HepG2 (cell line): Measurements from ENCODE around the gene SAMD14. TPM values are rescaled to one million over a fixed set of nuclear protein-coding genes. Genes with fewer than 3 reads are reported as not detected.

Experiments
- ATAC-seq: fragments of 200-7000 bp; cut with Tn5 transposase; 3 replicates; pipeline ENCODE4 v1.9.1; 2020; ENCODE audit warnings: mild to moderate bottlenecking, moderate library complexity
- BruUV-seq: library from RNA; stranded (reverse); fragments of 400-500 nt; replicated peaks from 2 replicates; lab custom pipeline; 2021; lab: Mats Ljungman, UMichigan
- CTCF ChIA-PET: fragments of 300-600 bp; formaldehyde crosslinking; extraction: SDS; loops from one replicate; lab custom pipeline; 2021; ENCODE audit warnings: low total read pairs, inconsistent platforms, low intra/inter-chr PET ratio; lab: Yijun Ruan, JAX
- POLR2A ChIA-PET: fragments of 350-600 bp; sonication (Branson Sonifier 250); formaldehyde crosslinking; loops from one replicate; lab custom pipeline; 2020; ENCODE audit warnings: antibody characterized with exemption, inconsistent platforms; lab: Yijun Ruan, JAX
- DNase-seq: peaks from one replicate; pipeline ENCODE4 v3.0.0-alpha.2; 2015; ENCODE audit warnings: low spot score
- FAIRE-seq: peaks from 3 replicates; lab custom pipeline; 2011; peaks lifted over from hg19 to GRCh38; lab: Jason Lieb, UNC
- H2AFZ ChIP-seq: one replicate; pipeline ENCODE4 v1.6.1; 2011; ENCODE audit warnings: low read length, inconsistent platforms
- H3K27ac ChIP-seq: fragments of 300-600 bp; 3 replicates; pipeline ENCODE4 v1.8.0; 2011; ENCODE audit warnings: mixed run types, mild to moderate bottlenecking, mixed read lengths, low read length, inconsistent platforms; ENCODE audit not compliant: insufficient read depth; ENCODE audit errors: extremely low read length
- H3K27me3 ChIP-seq, 2 experiments: fragments of 200-600 bp in 1 of 2; 2 replicates in 1 of 2; 3 replicates in 1 of 2; pipeline versions ENCODE4 v1.6.0 to v1.8.0; 2011; ENCODE audit warnings: low read length in 2 of 2, mild to moderate bottlenecking in 2 of 2, moderate library complexity in 2 of 2, inconsistent platforms in 1 of 2; ENCODE audit not compliant: insufficient read depth in 2 of 2, control insufficient read depth in 1 of 2
- H3K36me3 ChIP-seq, 2 experiments: fragments of 200-600 bp in 1 of 2; replicated peaks in 1 of 2; 2 replicates in 1 of 2; 3 replicates in 1 of 2; pipeline versions ENCODE4 v1.5.1 to v1.8.0; 2011; ENCODE audit warnings: low read length in 2 of 2, inconsistent platforms in 1 of 2; ENCODE audit not compliant: insufficient read depth in 2 of 2, control insufficient read depth in 1 of 2
- H3K4me1 ChIP-seq: 2 replicates; pipeline ENCODE4 v1.5.1; 2012; ENCODE audit warnings: low read length, inconsistent platforms; ENCODE audit not compliant: insufficient read depth
- H3K4me2 ChIP-seq: 2 replicates; pipeline ENCODE4 v1.6.0; 2011; ENCODE audit warnings: low read depth, low read length, inconsistent platforms
- H3K4me3 ChIP-seq, 3 experiments: fragments of 200-600 bp in 1 of 3; sonication (generic), shearing (Covaris generic) in 1 of 3; replicated peaks in 1 of 3; 2 replicates each; pipeline ENCODE4 v1.5.1; 2011 to 2016; ENCODE audit warnings: low read length in 3 of 3, inconsistent platforms in 2 of 3, low read depth in 2 of 3, mild to moderate bottlenecking in 2 of 3, control low read depth in 1 of 3, mixed read lengths in 1 of 3; ENCODE audit not compliant: insufficient read depth in 1 of 3
- H3K79me2 ChIP-seq: one replicate; pipeline ENCODE4 v1.6.1; 2011; ENCODE audit warnings: low read length, inconsistent platforms; ENCODE audit not compliant: insufficient read depth
- H3K9ac ChIP-seq: 2 replicates; pipeline ENCODE4 v1.6.0; 2011; ENCODE audit warnings: mild to moderate bottlenecking, low read depth, low read length, inconsistent platforms; ENCODE audit not compliant: insufficient read depth
- H3K9me3 ChIP-seq: 2 replicates; pipeline ENCODE4 v1.5.1; 2012; ENCODE audit warnings: mild to moderate bottlenecking, low read length
- H4K20me1 ChIP-seq: 2 replicates; pipeline ENCODE4 v1.6.0; 2011; ENCODE audit warnings: inconsistent platforms, mild to moderate bottlenecking, low read length, moderate library complexity; ENCODE audit not compliant: insufficient read depth
- CBFB ChIP-seq: sonication (generic); formaldehyde crosslinking; IDR thresholded peaks from 2 replicates; pipeline ENCODE4 v1.4.0; 2020; ENCODE audit warnings: missing genetic modification reagents
- ERF ChIP-seq: IDR thresholded peaks from 2 replicates; pipeline ENCODE4 v1.6.1; 2018; ENCODE audit warnings: missing biosample characterization, missing genetic modification reagents
- KLF16 ChIP-seq, 2 experiments: sonication (generic) in 1 of 2; formaldehyde crosslinking in 1 of 2; IDR thresholded peaks; 2 replicates each; pipeline versions ENCODE4 v1.6.1 to v1.8.0; 2016 to 2023; ENCODE audit warnings: missing genetic modification reagents in 2 of 2, missing compliant biosample characterization in 1 of 2
- NPAS2 ChIP-seq: sonication (generic); formaldehyde crosslinking; IDR thresholded peaks from 2 replicates; pipeline ENCODE4 v1.8.0; 2022; ENCODE audit warnings: mild to moderate bottlenecking, missing genetic modification reagents, borderline replicate concordance
- PTBP1 ChIP-seq: fragments of 200-400 bp; formaldehyde crosslinking; IDR thresholded peaks from 2 replicates; pipeline ENCODE4 v1.6.1; 2018; ENCODE audit warnings: low read length, low read depth; ENCODE audit not compliant: poor library complexity, severe bottlenecking
- SOX13 ChIP-seq, 3 experiments: fragments of 450-650 bp in 1 of 3; sonication (generic) in 1 of 3; formaldehyde crosslinking in 1 of 3; IDR thresholded peaks in 2 of 3; conservative IDR thresholded peaks in 1 of 3; 2 replicates each; pipeline versions ENCODE4 v1.5.0 to v1.6.1; 2016 to 2020; ENCODE audit warnings: antibody characterized with exemption in 1 of 3, mild to moderate bottlenecking in 1 of 3, missing compliant biosample characterization in 1 of 3, missing genetic modification reagents in 1 of 3, moderate library complexity in 1 of 3
- TARDBP ChIP-seq: sonication (generic); formaldehyde crosslinking; IDR thresholded peaks from 2 replicates; pipeline ENCODE4 v1.8.0; 2022; ENCODE audit warnings: mild to moderate bottlenecking, missing genetic modification reagents
- ZFY ChIP-seq: sonication (generic); formaldehyde crosslinking; IDR thresholded peaks from 2 replicates; pipeline ENCODE4 v1.4.0; 2020; ENCODE audit warnings: missing genetic modification reagents
- ZNF205 ChIP-seq: IDR thresholded peaks from 2 replicates; pipeline ENCODE4 v1.6.1; 2018; ENCODE audit warnings: missing biosample characterization, missing genetic modification reagents
- ZNF7 ChIP-seq: IDR thresholded peaks from 2 replicates; pipeline ENCODE4 v1.6.1; 2016; ENCODE audit warnings: missing biosample characterization, missing genetic modification reagents
- ZNF780A ChIP-seq: sonication (generic); formaldehyde crosslinking; IDR thresholded peaks from 2 replicates; pipeline ENCODE4 v1.8.0; 2022; ENCODE audit warnings: mild to moderate bottlenecking, missing genetic modification reagents, moderate library complexity
- WGBS: methylation state at CpG from one replicate; pipeline ENCODE4 v1.1.6; 2017; ENCODE audit warnings: low lambda C conversion rate; 5-methylcytosine and 5-hydroxymethylcytosine counted together
- in situ Hi-C: cut with HindIII; loops from 2 replicates; pipeline ENCODE4 v1.10.0; 2017; ENCODE audit warnings: low pct_unique_long_range_greater_than_20kb; ENCODE audit not compliant: extremely low pct_ligation_motif_present
- intact Hi-C: fragments of 100-400 bp; cut with micrococcal nuclease; formaldehyde crosslinking; loops from one replicate; pipeline ENCODE4 v1.10.0; 2022; ENCODE audit not compliant: unreplicated experiment
- polyA plus RNA-seq, 8 experiments: library from polyadenylated mRNA; depleted of rRNA in 3 of 8; stranded (reverse) in 7 of 8; unstranded in 1 of 8; fragments of >200 nt; fragmentation: Illumina TruSeq in 4 of 8; extraction: Trizol in 4 of 8; gene quantifications; 2 replicates each; pipeline versions ENCODE4 v1.2.1 to v1.2.3, GENCODE V29; 2011 to 2016; ENCODE audit warnings: low read depth in 4 of 8, missing spikeins in 1 of 8, mixed read lengths in 1 of 8; ENCODE audit not compliant: insufficient read depth in 1 of 8
- total RNA-seq, 5 experiments: library from RNA; depleted of rRNA; stranded (reverse); fragments of >200 nt; fragmentation: Illumina TruSeq; extraction: Trizol; gene quantifications; 2 replicates each; pipeline ENCODE4 v1.2.3, GENCODE V29; 2016; ENCODE audit warnings: low read depth in 1 of 5
- TF ChIP-seq, protein P1 (sequence below): sonication (generic); formaldehyde crosslinking; IDR thresholded peaks from 2 replicates; pipeline ENCODE4 v1.4.0; 2020; ENCODE audit warnings: missing genetic modification reagents
- TF ChIP-seq, protein P2 (sequence below): sonication (generic); formaldehyde crosslinking; IDR thresholded peaks from 2 replicates; pipeline ENCODE4 v1.9.0; 2022; ENCODE audit warnings: low read depth, missing genetic modification reagents
- TF ChIP-seq, protein P3 (sequence below): sonication (generic); formaldehyde crosslinking; IDR thresholded peaks from 2 replicates; pipeline ENCODE4 v1.9.0; 2022; ENCODE audit warnings: missing genetic modification reagents, mild to moderate bottlenecking, borderline replicate concordance

SAMD14 gene
- total and polyA plus RNA-seq, 2 of the 13 experiments (the other 11 are each of a cell fraction or from before 2014, with no cell fraction given), result 0.07 to 0.22 TPM

DNA sequence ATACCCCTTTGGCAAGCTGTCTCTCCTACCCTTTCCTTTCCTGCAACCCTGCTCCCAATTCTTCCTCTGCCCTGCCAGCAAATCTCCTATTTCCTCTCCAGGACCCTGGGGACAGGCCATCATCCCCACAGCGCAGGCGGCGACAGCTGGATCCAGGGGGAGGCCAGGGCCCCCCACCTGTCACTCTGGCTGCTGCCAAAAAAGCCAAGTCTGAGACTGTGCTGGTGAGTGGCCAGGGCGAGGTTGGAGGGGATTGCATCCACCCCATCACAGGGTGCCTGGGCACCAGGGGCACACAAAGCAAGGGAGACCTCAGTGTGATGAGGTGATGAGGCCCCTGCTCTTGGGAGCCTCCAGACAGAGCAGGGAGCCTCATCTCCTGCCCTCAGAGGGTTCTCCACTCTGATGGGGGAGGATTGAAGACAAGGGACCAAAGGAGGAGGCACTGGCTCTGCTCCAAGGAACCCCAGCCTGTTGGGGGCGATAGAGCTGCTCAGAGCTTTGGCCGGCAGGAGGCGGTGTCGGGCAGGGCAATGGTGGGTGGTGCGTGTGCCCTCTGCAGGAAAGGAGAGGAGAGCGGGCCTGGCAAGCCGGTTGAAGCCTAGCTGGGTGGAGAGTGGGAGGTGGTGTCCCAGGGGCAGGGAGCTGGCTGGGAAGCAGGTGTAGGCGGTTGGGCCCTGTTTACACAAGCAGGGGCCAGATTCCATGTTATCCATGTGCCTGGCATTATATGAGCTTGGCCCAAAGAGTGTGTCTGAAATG lies 50.4 kb downstream of the SAMD14 start:
- H3K27me3 ChIP-seq, result peaks cover 0 to 13% of the 10 kb centered on the region in 2 experiments; a peak in 1 of 5 replicates
- intact Hi-C loops, result loop anchor here (2.0 to 10.0 kb wide), 2 partner anchors 53 to 215 kb away; no protein-coding TSS in a partner anchor
- no TSS peak for BruUV-seq
- no peak overlapping the region for H3K4me3 ChIP-seq
- ChIA-PET POLR2A (no interaction called here), CTCF (interaction anchor here (1.1 to 2.0 kb wide), 7 partner anchors 15 to 510 kb away, joined by 4 to 16 read pairs (median 6); partner anchors contain the start of gene PDK2)
- no peaks in the 10 kb centered on the region for H3K9me3 ChIP-seq
- no peak overlapping the region for H3K4me2 ChIP-seq
- DNase-seq (peak; percentile 75), ATAC-seq (peak; percentile 92), FAIRE-seq (peak; percentile 85)
- H3K79me2 ChIP-seq, result no peaks in the 10 kb centered on the region
- H3K27ac ChIP-seq, result no peak overlapping the region
- H4K20me1 ChIP-seq, result peaks cover 3% of the 10 kb centered on the region; the same call in 1 of the 2 replicates
- in situ Hi-C loops, result loop anchor here (10.0 kb wide), 1 partner anchor 215 kb away; no protein-coding TSS in a partner anchor
- WGBS, result 28% methylated on average over 12 of the region's 12 CpGs
- H3K4me1 ChIP-seq, result no peaks in the 10 kb centered on the region
- H3K36me3 ChIP-seq, result no peaks in the 10 kb centered on the region
- H2AFZ ChIP-seq, result no peak overlapping the region
- no peak overlapping the region for H3K9ac ChIP-seq
- TF ChIP-seq, protein P1, sequence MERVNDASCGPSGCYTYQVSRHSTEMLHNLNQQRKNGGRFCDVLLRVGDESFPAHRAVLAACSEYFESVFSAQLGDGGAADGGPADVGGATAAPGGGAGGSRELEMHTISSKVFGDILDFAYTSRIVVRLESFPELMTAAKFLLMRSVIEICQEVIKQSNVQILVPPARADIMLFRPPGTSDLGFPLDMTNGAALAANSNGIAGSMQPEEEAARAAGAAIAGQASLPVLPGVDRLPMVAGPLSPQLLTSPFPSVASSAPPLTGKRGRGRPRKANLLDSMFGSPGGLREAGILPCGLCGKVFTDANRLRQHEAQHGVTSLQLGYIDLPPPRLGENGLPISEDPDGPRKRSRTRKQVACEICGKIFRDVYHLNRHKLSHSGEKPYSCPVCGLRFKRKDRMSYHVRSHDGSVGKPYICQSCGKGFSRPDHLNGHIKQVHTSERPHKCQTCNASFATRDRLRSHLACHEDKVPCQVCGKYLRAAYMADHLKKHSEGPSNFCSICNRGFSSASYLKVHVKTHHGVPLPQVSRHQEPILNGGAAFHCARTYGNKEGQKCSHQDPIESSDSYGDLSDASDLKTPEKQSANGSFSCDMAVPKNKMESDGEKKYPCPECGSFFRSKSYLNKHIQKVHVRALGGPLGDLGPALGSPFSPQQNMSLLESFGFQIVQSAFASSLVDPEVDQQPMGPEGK (CRISPR knock-in tag), result peak; percentile 72; the same call in 1 of the 2 replicates
- TF ChIP-seq KLF16 (CRISPR knock-in tag; IDR thresholded peaks at IDR 0.05) (no peak), ZFY (peak; percentile 66; the same call in 1 of the 2 replicates), SOX13 (IDR thresholded peaks at IDR 0.05) (no peak), SOX13 (CRISPR knock-in tag; conservative IDR thresholded peaks at IDR 0.05 in 1 of 2, IDR thresholded peaks at IDR 0.05 in 1 of 2) (peak in 1 of 2 experiments; percentile 21; a peak in 1 of 4 replicates), TARDBP (CRISPR knock-in tag) (peak; percentile 74; the same call in 1 of the 2 replicates), CBFB (CRISPR knock-in tag) (peak; percentile 61; the same call in 1 of the 2 replicates), PTBP1 (peak; percentile 95), NPAS2 (CRISPR knock-in tag) (no peak), ZNF780A (CRISPR knock-in tag) (0 out of 2 replicates have a peak, but pooled peaks have one; percentile 48), ZNF7 (CRISPR knock-in tag) (0 out of 2 replicates have a peak, but pooled peaks have one; percentile 2), ERF (CRISPR knock-in tag) (peak; percentile 48; the same call in 1 of the 2 replicates), ZNF205 (CRISPR knock-in tag) (no peak)
- TF ChIP-seq, protein P2, sequence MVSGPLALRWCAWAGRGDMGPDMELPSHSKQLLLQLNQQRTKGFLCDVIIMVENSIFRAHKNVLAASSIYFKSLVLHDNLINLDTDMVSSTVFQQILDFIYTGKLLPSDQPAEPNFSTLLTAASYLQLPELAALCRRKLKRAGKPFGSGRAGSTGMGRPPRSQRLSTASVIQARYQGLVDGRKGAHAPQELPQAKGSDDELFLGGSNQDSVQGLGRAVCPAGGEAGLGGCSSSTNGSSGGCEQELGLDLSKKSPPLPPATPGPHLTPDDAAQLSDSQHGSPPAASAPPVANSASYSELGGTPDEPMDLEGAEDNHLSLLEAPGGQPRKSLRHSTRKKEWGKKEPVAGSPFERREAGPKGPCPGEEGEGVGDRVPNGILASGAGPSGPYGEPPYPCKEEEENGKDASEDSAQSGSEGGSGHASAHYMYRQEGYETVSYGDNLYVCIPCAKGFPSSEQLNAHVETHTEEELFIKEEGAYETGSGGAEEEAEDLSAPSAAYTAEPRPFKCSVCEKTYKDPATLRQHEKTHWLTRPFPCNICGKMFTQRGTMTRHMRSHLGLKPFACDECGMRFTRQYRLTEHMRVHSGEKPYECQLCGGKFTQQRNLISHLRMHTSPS, result peak; percentile 68
- TF ChIP-seq, protein P3, sequence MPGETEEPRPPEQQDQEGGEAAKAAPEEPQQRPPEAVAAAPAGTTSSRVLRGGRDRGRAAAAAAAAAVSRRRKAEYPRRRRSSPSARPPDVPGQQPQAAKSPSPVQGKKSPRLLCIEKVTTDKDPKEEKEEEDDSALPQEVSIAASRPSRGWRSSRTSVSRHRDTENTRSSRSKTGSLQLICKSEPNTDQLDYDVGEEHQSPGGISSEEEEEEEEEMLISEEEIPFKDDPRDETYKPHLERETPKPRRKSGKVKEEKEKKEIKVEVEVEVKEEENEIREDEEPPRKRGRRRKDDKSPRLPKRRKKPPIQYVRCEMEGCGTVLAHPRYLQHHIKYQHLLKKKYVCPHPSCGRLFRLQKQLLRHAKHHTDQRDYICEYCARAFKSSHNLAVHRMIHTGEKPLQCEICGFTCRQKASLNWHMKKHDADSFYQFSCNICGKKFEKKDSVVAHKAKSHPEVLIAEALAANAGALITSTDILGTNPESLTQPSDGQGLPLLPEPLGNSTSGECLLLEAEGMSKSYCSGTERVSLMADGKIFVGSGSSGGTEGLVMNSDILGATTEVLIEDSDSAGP (CRISPR knock-in tag), result peak; percentile 75
